Neural cell (in vitro differentiated cells): ENCODE data around the gene TRMT11.

Source experiments
- CTCF ChIP-seq: fragments of 450-650 bp; IDR thresholded peaks from 2 replicates; pipeline ENCODE4 v1.5.1; 2014; ENCODE audit warnings: antibody characterized with exemption, mild to moderate bottlenecking, moderate library complexity; ENCODE audit not compliant: poor library complexity, severe bottlenecking
- EP300 ChIP-seq: fragments of 450-650 bp; conservative IDR thresholded peaks from 2 replicates; pipeline ENCODE4 v1.6.1; 2014; ENCODE audit warnings: antibody characterized with exemption, mild to moderate bottlenecking, moderate library complexity; ENCODE audit not compliant: poor library complexity, severe bottlenecking
- EZH2 ChIP-seq: fragments of 200-600, 300-800 bp; shearing (Covaris generic), sonication (generic); IDR thresholded peaks from 2 replicates; pipeline ENCODE4 v1.6.1; 2014; ENCODE audit warnings: antibody characterized with exemption, low read length, borderline replicate concordance, mild to moderate bottlenecking; ENCODE audit not compliant: insufficient read depth, poor library complexity, severe bottlenecking
- POLR2AphosphoS5 ChIP-seq: IDR thresholded peaks from 2 replicates; pipeline ENCODE4 v1.6.1; 2012
- TAF1 ChIP-seq: IDR thresholded peaks from 2 replicates; pipeline ENCODE4 v1.6.1; 2012; ENCODE audit warnings: low read depth
- TF ChIP-seq, protein P1 (sequence below): IDR thresholded peaks from 2 replicates; pipeline ENCODE4 v1.6.1; 2012; ENCODE audit warnings: borderline replicate concordance

DNA sequence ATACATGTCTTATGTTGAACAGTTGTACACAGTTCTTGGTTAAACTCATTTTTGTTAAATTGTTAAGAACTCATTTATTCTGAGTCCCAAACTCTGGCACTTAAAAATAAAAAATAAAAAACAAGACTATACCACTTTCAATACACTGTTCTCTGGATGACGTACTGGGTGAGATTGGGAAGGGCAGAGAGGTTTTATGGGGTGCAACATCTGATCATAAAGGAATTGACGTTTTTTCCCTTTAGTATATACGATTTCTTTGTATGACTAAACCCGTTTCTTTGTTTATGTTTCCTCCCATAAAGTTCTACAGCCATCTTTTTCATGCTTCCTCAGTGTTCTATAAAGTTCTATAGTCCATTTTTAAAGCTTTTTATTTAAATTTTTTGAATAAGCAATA is 69.1 kb downstream of the TRMT11 start:
- TF ChIP-seq CTCF = no peak
- TF ChIP-seq EZH2 = no peak
- TF ChIP-seq POLR2AphosphoS5 = no peak
- no peak for TF ChIP-seq TAF1
- no peak for TF ChIP-seq EP300
- TF ChIP-seq, protein P1, sequence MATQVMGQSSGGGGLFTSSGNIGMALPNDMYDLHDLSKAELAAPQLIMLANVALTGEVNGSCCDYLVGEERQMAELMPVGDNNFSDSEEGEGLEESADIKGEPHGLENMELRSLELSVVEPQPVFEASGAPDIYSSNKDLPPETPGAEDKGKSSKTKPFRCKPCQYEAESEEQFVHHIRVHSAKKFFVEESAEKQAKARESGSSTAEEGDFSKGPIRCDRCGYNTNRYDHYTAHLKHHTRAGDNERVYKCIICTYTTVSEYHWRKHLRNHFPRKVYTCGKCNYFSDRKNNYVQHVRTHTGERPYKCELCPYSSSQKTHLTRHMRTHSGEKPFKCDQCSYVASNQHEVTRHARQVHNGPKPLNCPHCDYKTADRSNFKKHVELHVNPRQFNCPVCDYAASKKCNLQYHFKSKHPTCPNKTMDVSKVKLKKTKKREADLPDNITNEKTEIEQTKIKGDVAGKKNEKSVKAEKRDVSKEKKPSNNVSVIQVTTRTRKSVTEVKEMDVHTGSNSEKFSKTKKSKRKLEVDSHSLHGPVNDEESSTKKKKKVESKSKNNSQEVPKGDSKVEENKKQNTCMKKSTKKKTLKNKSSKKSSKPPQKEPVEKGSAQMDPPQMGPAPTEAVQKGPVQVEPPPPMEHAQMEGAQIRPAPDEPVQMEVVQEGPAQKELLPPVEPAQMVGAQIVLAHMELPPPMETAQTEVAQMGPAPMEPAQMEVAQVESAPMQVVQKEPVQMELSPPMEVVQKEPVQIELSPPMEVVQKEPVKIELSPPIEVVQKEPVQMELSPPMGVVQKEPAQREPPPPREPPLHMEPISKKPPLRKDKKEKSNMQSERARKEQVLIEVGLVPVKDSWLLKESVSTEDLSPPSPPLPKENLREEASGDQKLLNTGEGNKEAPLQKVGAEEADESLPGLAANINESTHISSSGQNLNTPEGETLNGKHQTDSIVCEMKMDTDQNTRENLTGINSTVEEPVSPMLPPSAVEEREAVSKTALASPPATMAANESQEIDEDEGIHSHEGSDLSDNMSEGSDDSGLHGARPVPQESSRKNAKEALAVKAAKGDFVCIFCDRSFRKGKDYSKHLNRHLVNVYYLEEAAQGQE = no peak
